Psoas muscle (tissue), 8 donors: ENCODE results near the gene WDR27. TPM values are rescaled to one million over a fixed set of nuclear protein-coding genes. Genes with fewer than 3 reads are reported as not detected.

Source experiments
- ATAC-seq, 4 donors: fragments of 200-7000 bp; cut with Tn5 transposase; one replicate each; pipeline ENCODE4 v1.9.1; 2020; ENCODE audit warnings: moderate library complexity in 3 of 4, mild to moderate bottlenecking in 2 of 4
- DNase-seq, 2 donors: peaks; one replicate each; pipeline ENCODE4 v3.0.0-alpha.2; 2020
- H3K27ac ChIP-seq: fragments of 200-600 bp; one replicate; pipeline ENCODE4 v1.8.0; 2022
- H3K27me3 ChIP-seq, 3 donors: fragments of 200-600 bp in 1 of 3; one replicate each; pipeline versions ENCODE4 v1.6.1 to v1.8.0; 2013 to 2022; ENCODE audit warnings: low read length in 2 of 3, mild to moderate bottlenecking in 2 of 3, moderate library complexity in 1 of 3; ENCODE audit not compliant: insufficient read depth in 3 of 3
- H3K36me3 ChIP-seq, 2 donors: fragments of 200-600 bp in 1 of 2; one replicate each; pipeline versions ENCODE4 v1.6.1 to v1.8.0; 2013 to 2022; ENCODE audit warnings: low read depth in 1 of 2, mild to moderate bottlenecking in 1 of 2, moderate library complexity in 1 of 2; ENCODE audit not compliant: insufficient read depth in 1 of 2
- H3K4me1 ChIP-seq: fragments of 200-600 bp; one replicate; pipeline ENCODE4 v1.8.0; 2022
- H3K4me3 ChIP-seq: fragments of 200-600 bp; one replicate; pipeline ENCODE4 v1.8.0; 2022; ENCODE audit warnings: mild to moderate bottlenecking
- H3K9me3 ChIP-seq: fragments of 200-600 bp; one replicate; pipeline ENCODE4 v1.8.0; 2022
- CTCF ChIP-seq: fragments of 200-600 bp; IDR thresholded peaks from one replicate; pipeline ENCODE4 v1.8.0; 2022; ENCODE audit warnings: antibody characterized with exemption
- WGBS, 3 donors: extraction: QIAGEN DNeasy Blood & Tissue Kit; methylation state at CpG; one replicate each; pipeline versions ENCODE4 v1.1.6 to v1.1.7; 2013; 5-methylcytosine and 5-hydroxymethylcytosine counted together
- intact Hi-C, 2 donors: fragments of 100-400 bp; cut with DNase I; formaldehyde crosslinking; loops; one replicate each; pipeline versions ENCODE4 v1.11.0 to v1.14.2; 2022
- polyA plus RNA-seq, 3 donors: library from polyadenylated mRNA; stranded (reverse); fragments of 200-250 nt; gene quantifications; one replicate each; pipeline ENCODE4 v1.2.3, GENCODE V29; 2013
- total RNA-seq, 4 donors: library from RNA; stranded (reverse); fragmentation: NEBNext Ultra II Directional in 2 of 4; extraction: Animal tissue kit (Norgen Biotek cat#: 25700) in 2 of 4; gene quantifications; one replicate each; pipeline versions ENCODE4 v1.2.1 to v1.2.4, GENCODE V29; 2021 to 2023
- donor health status: healthy with polysubstance abuse.
- donor health status: DM: no; HTN: no; CAD: no; lungs with moderate emphysema.
- donor health status: Bipolar disorder and iron deficiency.
- donor health status: healthy.
- donor health status: DM: yes; HTN: yes; CAD: no.
- donor health status: DM: no; HTN: no; CAD: no.
- donor health status: DM: no; HTN: no; CAD: no.
- donor health status: DM: yes; HTN: yes; CAD: no.

WDR27 gene
- total and polyA plus RNA-seq, 7 donors = 3.1 to 14.4 (median 5.5) TPM

- Histone ChIP-seq H3K4me1 (no peaks in the 10 kb centered on the region), H3K36me3 (no peaks in the 10 kb centered on the region), H3K27me3 (peaks cover 0 to 7% (median 0%) of the 10 kb centered on the region in 3 donors), H3K9me3 (peaks cover 11% of the 10 kb centered on the region), H3K4me3 (no peak overlapping the region), H3K27ac (no peak overlapping the region)
- DNase-seq (no peak), ATAC-seq (no peak)
- no peak for TF ChIP-seq CTCF
- WGBS, 3 donors = 85 to 90% (median 86%) methylated on average over 10 of the region's 10 CpGs
- intact Hi-C loops = loop anchor here in 1 of 2 donors (10.0 kb wide), 1 partner anchor 228 kb away; no protein-coding TSS in a partner anchor
Measured at GRCh38 chr6:169426611-169427010, 275.2 kb downstream of the WDR27 start.

DNA sequence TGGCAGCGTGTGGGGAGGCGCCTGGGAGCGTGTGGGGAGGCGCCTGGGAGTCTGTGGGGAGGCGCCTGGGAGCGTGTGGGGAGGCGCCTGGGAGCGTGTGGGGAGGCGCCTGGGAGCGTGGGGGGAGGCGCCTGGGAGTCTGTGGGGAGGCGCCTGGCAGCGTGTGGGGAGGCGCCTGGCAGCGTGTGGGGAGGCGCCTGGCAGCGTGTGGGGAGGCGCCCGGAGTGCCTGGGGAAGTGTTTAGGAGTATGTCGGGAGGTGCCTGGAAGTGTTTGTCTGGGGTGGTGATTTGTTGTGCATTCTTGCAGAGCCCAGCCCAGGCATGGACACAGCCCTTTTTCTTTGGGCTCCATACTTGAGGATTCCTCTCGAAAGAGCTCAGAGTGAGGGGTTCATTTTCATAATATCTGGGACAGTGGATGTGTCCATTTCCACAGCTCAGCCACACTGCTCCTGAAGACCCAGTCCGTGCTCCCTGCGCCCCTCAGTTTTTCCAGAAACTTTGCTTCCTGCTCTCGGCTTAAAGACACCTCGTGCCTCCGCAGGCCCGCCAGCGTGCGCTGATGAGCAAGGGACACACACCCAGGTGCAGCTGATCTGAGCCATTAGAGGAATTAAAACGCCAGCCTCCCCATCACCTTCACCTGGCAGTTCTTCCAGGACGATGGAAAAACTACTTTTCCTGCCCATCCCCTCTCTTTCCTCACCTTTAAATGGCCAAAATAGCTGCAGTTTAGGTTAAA is 276.0 kb downstream of the WDR27 start:
- Histone ChIP-seq H3K27me3 (peaks cover 0 to 7% (median 0%) of the 10 kb centered on the region in 3 donors), H3K9me3 (peaks cover 3% of the 10 kb centered on the region), H3K36me3 (no peaks in the 10 kb centered on the region), H3K4me1 (no peaks in the 10 kb centered on the region), H3K27ac (no peak overlapping the region), H3K4me3 (peak overlapping the region; percentile 24)
- 76 to 90% (median 85%) methylated on average over 25 to 31 of the region's 31 CpGs for WGBS, 3 donors
- intact Hi-C loops = loop anchor here in 1 of 2 donors (10.0 kb wide), 1 partner anchor 229 kb away; no protein-coding TSS in a partner anchor
- no peak for TF ChIP-seq CTCF
- ATAC-seq (no peak), DNase-seq (no peak)

GRCh38 chr6:169424821-169425240 is 277.0 kb downstream of the WDR27 start:
- H3K4me1 ChIP-seq = no peaks in the 10 kb centered on the region
- H3K27me3 ChIP-seq = peaks cover 0 to 7% (median 0%) of the 10 kb centered on the region in 3 donors
- ATAC-seq (peak in 3 of 4 donors; percentile 64 to 78 (median 71)), DNase-seq (peak in 1 of 2 donors; percentile 77)
- peak overlapping the region; percentile 13 for H3K27ac ChIP-seq
- WGBS, 3 donors = 58 to 79% (median 73%) methylated on average over 24 of the region's 24 CpGs
- intact Hi-C loops = loop anchor here in 1 of 2 donors (10.0 kb wide), 1 partner anchor 230 kb away; no protein-coding TSS in a partner anchor
- no peak for TF ChIP-seq CTCF
- no peaks in the 10 kb centered on the region for H3K9me3 ChIP-seq
- H3K4me3 ChIP-seq = peak overlapping the region; percentile 38
- H3K36me3 ChIP-seq = no peaks in the 10 kb centered on the region

- intact Hi-C loops = loop anchor here in 1 of 2 donors (10.0 kb wide), 1 partner anchor 231 kb away; no protein-coding TSS in a partner anchor
- no peaks in the 10 kb centered on the region for H3K4me1 ChIP-seq
- ATAC-seq (peak in 1 of 4 donors; percentile 27), DNase-seq (no peak)
- 79 to 86% (median 84%) methylated on average over 27 to 28 of the region's 28 CpGs for WGBS, 3 donors
- no peaks in the 10 kb centered on the region for H3K36me3 ChIP-seq
- TF ChIP-seq CTCF = no peak
- H3K4me3 ChIP-seq = peak overlapping the region; percentile 38
- peaks cover 0 to 7% (median 0%) of the 10 kb centered on the region in 3 donors for H3K27me3 ChIP-seq
- no peaks in the 10 kb centered on the region for H3K9me3 ChIP-seq
- H3K27ac ChIP-seq = peak overlapping the region; percentile 13
Measured at GRCh38 chr6:169424149-169424804, 277.6 kb downstream of the WDR27 start.
